HEK293T (cell line): ENCODE data around the gene OPCML.

Experiments used
- CTCF ChIA-PET: fragments of 350-600 bp; formaldehyde crosslinking; extraction: SDS; loops from one replicate; lab custom pipeline; 2021; ENCODE audit warnings: antibody characterized with exemption, inconsistent platforms; lab: Yijun Ruan, JAX
- POLR2A ChIA-PET: fragments of 350-600 bp; formaldehyde crosslinking; extraction: SDS; loops from one replicate; lab custom pipeline; 2020; ENCODE audit warnings: antibody characterized with exemption, inconsistent platforms; lab: Yijun Ruan, JAX
- DNase-seq: peaks from one replicate; pipeline ENCODE4 v3.0.0; 2012; ENCODE audit warnings: mixed read lengths; ENCODE audit errors: extremely low spot score
- ARNT ChIP-seq: fragments of 450-650 bp; IDR thresholded peaks from 2 replicates; pipeline ENCODE4 v1.6.1; 2017; ENCODE audit warnings: mild to moderate bottlenecking
- BHLHE40 ChIP-seq: fragments of 450-650 bp; IDR thresholded peaks from 2 replicates; pipeline ENCODE4 v1.6.1; 2016; ENCODE audit warnings: mild to moderate bottlenecking, moderate library complexity, borderline replicate concordance
- CTBP1 ChIP-seq: fragments of 450-650 bp; IDR thresholded peaks from 2 replicates; pipeline ENCODE4 v1.6.1; 2016; ENCODE audit warnings: borderline replicate concordance
- ELF4 ChIP-seq: fragments of 450-650 bp; IDR thresholded peaks from 2 replicates; pipeline ENCODE4 v1.6.1; 2017; ENCODE audit warnings: antibody characterized with exemption
- FOXA1 ChIP-seq: fragments of 450-650 bp; IDR thresholded peaks from 2 replicates; pipeline ENCODE4 v1.6.1; 2016; ENCODE audit warnings: mild to moderate bottlenecking
- FOXK2 ChIP-seq: fragments of 450-650 bp; IDR thresholded peaks from 2 replicates; pipeline ENCODE4 v1.6.1; 2016; ENCODE audit warnings: mild to moderate bottlenecking
- FOXM1 ChIP-seq: fragments of 450-650 bp; IDR thresholded peaks from 2 replicates; pipeline ENCODE4 v1.6.1; 2017; ENCODE audit warnings: mild to moderate bottlenecking, borderline replicate concordance
- HDGF ChIP-seq: fragments of 450-650 bp; IDR thresholded peaks from 2 replicates; pipeline ENCODE4 v1.6.1; 2017; ENCODE audit warnings: antibody characterized with exemption, borderline replicate concordance
- L3MBTL2 ChIP-seq: fragments of 450-650 bp; conservative IDR thresholded peaks from 2 replicates; pipeline ENCODE4 v1.6.1; 2016; ENCODE audit warnings: mild to moderate bottlenecking
- LEF1 ChIP-seq: fragments of 450-650 bp; IDR thresholded peaks from 2 replicates; pipeline ENCODE4 v1.6.1; 2017; ENCODE audit warnings: mild to moderate bottlenecking, borderline replicate concordance
- NFRKB ChIP-seq: fragments of 450-650 bp; IDR thresholded peaks from 2 replicates; pipeline ENCODE4 v1.6.1; 2016; ENCODE audit warnings: mild to moderate bottlenecking, moderate library complexity
- PKNOX1 ChIP-seq: fragments of 450-650 bp; IDR thresholded peaks from 2 replicates; pipeline ENCODE4 v1.6.1; 2016
- SP1 ChIP-seq: fragments of 450-650 bp; IDR thresholded peaks from 2 replicates; pipeline ENCODE4 v1.6.1; 2017
- SUZ12 ChIP-seq: fragments of 450-650 bp; IDR thresholded peaks from 2 replicates; pipeline ENCODE4 v1.6.1; 2016; ENCODE audit warnings: mild to moderate bottlenecking
- TARDBP ChIP-seq: fragments of 450-650 bp; IDR thresholded peaks from 2 replicates; pipeline ENCODE4 v1.6.1; 2016
- ZNF384 ChIP-seq: fragments of 450-650 bp; IDR thresholded peaks from 2 replicates; pipeline ENCODE4 v1.6.1; 2016

The OPCML gene

GRCh38 chr11:132971351-132971750, 561.0 kb downstream of the OPCML start:
- TF ChIP-seq LEF1, result no peak
- no peak for TF ChIP-seq TARDBP
- no peak for TF ChIP-seq SUZ12
- no peak for TF ChIP-seq CTBP1
- no peak for TF ChIP-seq PKNOX1
- no peak for TF ChIP-seq FOXM1
- TF ChIP-seq ARNT, result no peak
- TF ChIP-seq FOXK2, result no peak
- no peak for TF ChIP-seq FOXA1
- ChIA-PET CTCF (no interaction called here), POLR2A (no interaction called here)
- no peak for DNase-seq

- ChIA-PET POLR2A (no interaction called here), CTCF (no interaction called here)
- no peak for TF ChIP-seq FOXM1
- TF ChIP-seq ARNT, result no peak
- no peak for TF ChIP-seq TARDBP
- no peak for TF ChIP-seq LEF1
- TF ChIP-seq NFRKB, result no peak
- no peak for TF ChIP-seq PKNOX1
- TF ChIP-seq ZNF384, result no peak
- no peak for TF ChIP-seq FOXK2
- no peak for TF ChIP-seq HDGF
- TF ChIP-seq SP1, result no peak
- TF ChIP-seq ELF4, result no peak
- no peak for TF ChIP-seq FOXA1
- TF ChIP-seq BHLHE40, result no peak
- no peak for TF ChIP-seq SUZ12
- no peak for TF ChIP-seq L3MBTL2
- no peak for DNase-seq
These were observed 562.4 kb downstream of the OPCML start for GRCh38 chr11:132969892-132970291.

- POLR2A ChIA-PET, result no interaction called here
- CTCF ChIA-PET, result no interaction called here
- TF ChIP-seq ARNT, result no peak
- TF ChIP-seq LEF1, result no peak
- no peak for TF ChIP-seq SP1
- no peak for TF ChIP-seq HDGF
- no peak for TF ChIP-seq ZNF384
- TF ChIP-seq NFRKB, result no peak
- TF ChIP-seq PKNOX1, result no peak
- DNase-seq, result no peak
These were observed 570.3 kb downstream of the OPCML start for GRCh38 chr11:132962041-132962440.

- DNase-seq, result no peak
- ChIA-PET POLR2A (no interaction called here), CTCF (no interaction called here)
- TF ChIP-seq LEF1 (no peak), TARDBP (no peak), ELF4 (no peak), ARNT (no peak), NFRKB (no peak), FOXM1 (no peak), CTBP1 (no peak)
These were observed 570.8 kb downstream of the OPCML start for GRCh38 chr11:132961453-132961852.

GRCh38 chr11:132960273-132961078, 571.8 kb downstream of the OPCML start:
- ChIA-PET POLR2A (no interaction called here), CTCF (no interaction called here)
- DNase-seq, result no peak
- TF ChIP-seq CTBP1, result no peak
- no peak for TF ChIP-seq FOXA1
- TF ChIP-seq HDGF, result no peak
- no peak for TF ChIP-seq FOXK2
- no peak for TF ChIP-seq TARDBP
- no peak for TF ChIP-seq PKNOX1

GRCh38 chr11:132959693-132960092, 572.6 kb downstream of the OPCML start:
- TF ChIP-seq ZNF384 (no peak), LEF1 (no peak), NFRKB (no peak), FOXK2 (no peak), FOXM1 (no peak), FOXA1 (no peak), SUZ12 (no peak), HDGF (no peak), ELF4 (no peak), BHLHE40 (no peak), TARDBP (no peak), CTBP1 (no peak), L3MBTL2 (no peak), ARNT (no peak), SP1 (no peak), PKNOX1 (no peak)
- ChIA-PET POLR2A (no interaction called here), CTCF (no interaction called here)
- DNase-seq, result no peak
